Tibial artery (tissue), 4 donors: ENCODE results near the gene TBC1D4.

Experiments used
- DNase-seq, 2 donors: peaks; one replicate each; pipeline ENCODE4 v3.0.0-alpha.2; 2019
- H3K27ac ChIP-seq, 2 donors: fragments of 200-600 bp; sonication (generic) in 1 of 2; 1 replicate in 1 of 2; 2 replicates in 1 of 2; pipeline ENCODE4 v1.5.1; 2018 to 2019; ENCODE audit warnings: mild to moderate bottlenecking in 1 of 2
- H3K27me3 ChIP-seq, 2 donors: fragments of 200-600 bp; sonication (generic) in 1 of 2; one replicate each; pipeline versions ENCODE4 v1.5.1 to v1.6.0; 2016 to 2019
- H3K36me3 ChIP-seq, 3 donors: fragments of 200-600 bp; sonication (generic) in 2 of 3; one replicate each; pipeline ENCODE4 v1.5.1; 2016 to 2019; ENCODE audit warnings: mild to moderate bottlenecking in 2 of 3
- H3K4me1 ChIP-seq, 4 donors: fragments of 200-600 bp; sonication (generic) in 2 of 4; 1 replicate in 3 of 4; 2 replicates in 1 of 4; pipeline ENCODE4 v1.5.1; 2016 to 2019
- H3K4me3 ChIP-seq, 2 donors: fragments of 200-600 bp; sonication (generic) in 1 of 2; 1 replicate in 1 of 2; 2 replicates in 1 of 2; pipeline ENCODE4 v1.5.1; 2018 to 2019; ENCODE audit warnings: mild to moderate bottlenecking in 2 of 2
- H3K9me3 ChIP-seq, 3 donors: fragments of 200-600 bp; sonication (generic) in 1 of 3; one replicate each; pipeline ENCODE4 v1.5.1; 2016 to 2019
- CTCF ChIP-seq, 2 experiments: fragments of 200-600 bp in 1 of 2; fragments of 450-650 bp in 1 of 2; IDR thresholded peaks; one replicate each; pipeline ENCODE4 v1.5.1; 2017 to 2019; ENCODE audit warnings: antibody characterized with exemption in 2 of 2, mild to moderate bottlenecking in 1 of 2, moderate library complexity in 1 of 2
- intact Hi-C: fragments of 100-400 bp; cut with DNase I; formaldehyde crosslinking; loops from one replicate; pipeline ENCODE4 v1.15.0; 2023; ENCODE audit warnings: low total_unique reads

Gene TBC1D4

GRCh38 chr13:75485286-75486062 is 3.5 kb upstream of the TBC1D4 start:
- Histone ChIP-seq H3K36me3 (no peaks in the 10 kb centered on the region), H3K9me3 (no peaks in the 10 kb centered on the region), H3K27ac (no peak overlapping the region), H3K4me1 (peaks cover 0 to 4% (median under 1%) of the 10 kb centered on the region in 4 donors), H3K27me3 (no peaks in the 10 kb centered on the region), H3K4me3 (no peak overlapping the region)
- DNase-seq, result no peak
- intact Hi-C loops, result no loop called here
- TF ChIP-seq CTCF (IDR thresholded peaks at IDR 0.05), result no peak

DNA sequence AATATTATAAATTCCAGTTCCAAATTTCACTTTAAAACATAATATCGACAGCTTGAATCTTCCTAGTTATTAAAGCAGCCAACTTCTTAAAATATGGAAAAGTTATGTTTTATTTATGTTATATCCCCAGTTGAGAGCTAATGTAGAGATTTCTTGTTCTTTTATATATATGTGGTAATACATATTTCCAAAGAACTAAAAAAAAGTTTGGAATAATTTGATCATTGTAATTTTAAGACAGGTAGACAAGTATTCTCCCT is 781 bp upstream of the TBC1D4 start:
- H3K9me3 ChIP-seq, result no peaks in the 10 kb centered on the region
- intact Hi-C loops, result loop anchor here (5.0 kb wide), 2 partner anchors 55 to 110 kb away; partner anchors contain the start of gene COMMD6
- H3K27me3 ChIP-seq, result no peaks in the 10 kb centered on the region
- peak overlapping the region; percentile 79 to 87 for H3K4me3 ChIP-seq
- TF ChIP-seq CTCF (IDR thresholded peaks at IDR 0.05), result no peak
- DNase-seq, result no peak
- no peaks in the 10 kb centered on the region for H3K36me3 ChIP-seq
- H3K27ac ChIP-seq, result peak overlapping the region; percentile 51 to 75
- H3K4me1 ChIP-seq, result peaks cover 0 to 9% (median 4%) of the 10 kb centered on the region in 4 donors

- Histone ChIP-seq H3K9me3 (no peaks in the 10 kb centered on the region), H3K4me3 (peak overlapping the region; percentile 79 to 87), H3K36me3 (no peaks in the 10 kb centered on the region), H3K27me3 (no peaks in the 10 kb centered on the region), H3K4me1 (peaks cover 0 to 11% (median 4%) of the 10 kb centered on the region in 4 donors), H3K27ac (peak overlapping the region; percentile 51 to 75)
- DNase-seq, result peak in 1 of 2 donors; percentile 70
- intact Hi-C loops, result loop anchor here (5.0 kb wide), 2 partner anchors 56 to 109 kb away; partner anchors contain the start of gene COMMD6
- TF ChIP-seq CTCF (IDR thresholded peaks at IDR 0.05), result no peak
These were observed 546 bp downstream of the TBC1D4 start for GRCh38 chr13:75481176-75482069.

DNA sequence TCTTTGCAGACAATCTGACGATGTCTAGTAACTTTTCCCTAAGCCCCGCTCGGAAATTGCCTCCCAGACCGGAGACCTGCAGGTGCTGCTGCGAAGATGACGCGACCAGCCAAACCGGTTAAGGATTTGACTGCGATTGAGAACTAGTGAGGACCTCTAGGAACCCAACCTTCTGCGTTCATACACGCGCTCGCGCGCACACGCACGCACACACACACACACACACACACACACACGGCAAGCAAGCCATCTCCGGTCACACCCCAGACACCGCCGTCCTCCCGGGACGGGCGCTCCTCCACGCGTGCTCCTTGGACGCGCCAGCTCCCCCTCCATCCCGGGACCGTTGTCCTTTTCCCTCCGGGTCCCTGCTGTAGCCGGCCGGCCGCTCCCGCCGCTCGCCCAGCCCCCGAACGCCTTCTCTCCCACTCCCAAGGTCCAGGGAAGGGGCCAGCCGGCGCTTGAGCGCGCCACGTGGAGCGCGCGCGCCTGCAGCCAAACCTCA is 1.2 kb downstream of the TBC1D4 start:
- Histone ChIP-seq H3K9me3 (no peaks in the 10 kb centered on the region), H3K4me3 (peak overlapping the region; percentile 79 to 87), H3K27me3 (no peaks in the 10 kb centered on the region), H3K36me3 (no peaks in the 10 kb centered on the region), H3K27ac (peak overlapping the region in 1 of 2 donors; percentile 75), H3K4me1 (peaks cover 0 to 11% (median 4%) of the 10 kb centered on the region in 4 donors)
- DNase-seq, result peak; percentile 28 to 68
- TF ChIP-seq CTCF (IDR thresholded peaks at IDR 0.05), result no peak
- intact Hi-C loops, result loop anchor here (5.0 kb wide), 2 partner anchors 57 to 108 kb away; partner anchors contain the start of gene COMMD6

GRCh38 chr13:75479102-75479740 is 2.7 kb downstream of the TBC1D4 start:
- H3K9me3 ChIP-seq, result no peaks in the 10 kb centered on the region
- no peak overlapping the region for H3K4me3 ChIP-seq
- DNase-seq, result no peak
- H3K27me3 ChIP-seq, result no peaks in the 10 kb centered on the region
- no peak overlapping the region for H3K27ac ChIP-seq
- H3K36me3 ChIP-seq, result no peaks in the 10 kb centered on the region
- no peak for TF ChIP-seq CTCF (IDR thresholded peaks at IDR 0.05)
- intact Hi-C loops, result no loop called here
- H3K4me1 ChIP-seq, result peaks cover 0 to 11% (median 4%) of the 10 kb centered on the region in 4 donors
